HG03103 (cell line): ENCODE measurements around the gene SRGAP3.
A peak's percentile ranks its signal among the peaks of the same experiment; 100 is the strongest.
"Not testable (repeated sequence)": the region's sequence is repeated elsewhere in the genome, so short reads cannot be mapped to it uniquely, and the experiment has no call there.

ENCODE experiments used
- ATAC-seq: cut with Tn5 transposase; IDR thresholded peaks from one replicate; pipeline ENCODE4 v1.9.1; 2021; ENCODE audit warnings: low read depth; ENCODE audit not compliant: unreplicated experiment

SRGAP3 gene

GRCh38 chr3:9249273-9250192, at the start of gene SRGAP3:
TSS of gene SRGAP3 (minus strand) at chr3:9249646. CDS start at chr3:9248951, 695 bp downstream.
- ATAC-seq: peak; percentile 99

GRCh38 chr3:9298236-9298635, 48.8 kb upstream of the SRGAP3 start:
- ATAC-seq: no peak

DNA sequence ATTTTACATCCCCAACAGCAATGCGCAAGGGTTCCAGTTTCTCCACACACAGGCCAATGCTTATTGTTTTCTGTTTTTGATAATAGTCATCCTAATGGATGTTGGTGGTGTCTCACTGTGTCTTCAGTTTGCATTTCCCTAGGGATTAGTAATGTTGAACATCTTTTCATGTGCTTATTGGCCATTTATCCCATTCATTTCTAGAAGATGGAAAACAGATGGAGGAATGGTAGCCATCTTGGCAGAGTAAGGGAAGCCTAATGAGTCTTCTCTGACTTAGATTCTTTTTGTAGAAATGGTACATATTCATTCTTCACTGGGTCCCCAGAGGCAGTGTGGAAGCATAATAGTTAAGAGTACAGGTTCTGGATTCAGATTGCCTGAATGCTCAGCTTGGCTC, 46.8 kb upstream of the SRGAP3 start:
- no peak for ATAC-seq

- ATAC-seq: no peak
Measured at GRCh38 chr3:9295007-9295406, 45.6 kb upstream of the SRGAP3 start.

DNA sequence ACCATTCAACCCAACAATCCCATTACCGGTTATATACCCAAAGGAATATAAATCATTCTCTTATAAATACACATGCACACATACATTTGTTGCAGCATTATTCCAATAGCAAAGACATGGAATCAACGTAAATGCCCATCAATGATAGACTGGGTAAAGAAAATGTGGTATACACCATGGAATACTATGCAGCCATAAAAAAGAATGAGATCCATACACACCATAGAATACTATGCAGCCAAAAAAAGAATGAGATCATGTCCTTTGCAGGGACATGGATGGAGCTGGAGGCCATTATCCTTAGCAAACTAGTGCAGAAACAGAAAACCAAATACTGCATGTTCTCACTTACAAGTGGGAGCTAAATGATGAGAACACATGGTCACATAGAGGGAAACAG, 44.5 kb upstream of the SRGAP3 start:
- ATAC-seq: not testable (repeated sequence)

DNA sequence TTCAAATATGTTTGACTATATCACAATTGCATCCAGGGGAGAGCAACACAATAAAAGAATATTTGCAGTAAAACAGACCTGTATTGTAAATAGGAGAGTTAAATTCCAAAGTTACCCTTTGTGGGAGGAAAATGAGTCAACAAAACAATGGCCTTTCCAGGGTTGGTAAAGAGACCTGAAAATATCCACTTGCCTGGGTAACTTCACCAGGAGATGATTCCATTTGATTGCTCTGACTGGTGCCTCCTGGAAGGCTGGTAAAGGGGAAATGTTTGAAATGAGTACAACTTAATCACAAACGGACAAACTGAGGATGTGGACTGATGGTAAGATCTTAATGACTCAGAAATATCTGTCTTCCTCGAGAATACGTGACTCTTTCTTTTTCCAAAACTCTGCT, 43.6 kb upstream of the SRGAP3 start:
- no peak for ATAC-seq

DNA sequence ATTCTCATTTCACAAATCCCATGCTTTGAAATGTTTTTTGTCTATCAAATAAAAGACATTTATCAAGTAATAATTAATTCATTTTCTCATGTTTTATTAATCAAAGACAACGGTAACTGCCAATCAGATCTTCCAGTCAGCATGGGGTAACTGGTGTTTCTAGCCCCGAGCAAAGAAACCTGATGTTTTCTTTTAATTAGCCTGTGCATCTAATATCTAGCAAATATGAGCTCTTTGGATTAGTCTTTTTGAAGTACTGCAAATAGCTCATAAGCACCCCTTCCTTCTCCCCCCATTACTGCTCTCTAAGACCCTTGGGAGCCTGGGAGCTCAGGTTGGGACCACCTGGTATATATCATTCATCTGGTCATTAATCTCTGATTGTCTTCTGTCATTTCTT, 43.1 kb upstream of the SRGAP3 start:
- no peak for ATAC-seq

GRCh38 chr3:9291821-9292410, 42.5 kb upstream of the SRGAP3 start:
- ATAC-seq: no peak

DNA sequence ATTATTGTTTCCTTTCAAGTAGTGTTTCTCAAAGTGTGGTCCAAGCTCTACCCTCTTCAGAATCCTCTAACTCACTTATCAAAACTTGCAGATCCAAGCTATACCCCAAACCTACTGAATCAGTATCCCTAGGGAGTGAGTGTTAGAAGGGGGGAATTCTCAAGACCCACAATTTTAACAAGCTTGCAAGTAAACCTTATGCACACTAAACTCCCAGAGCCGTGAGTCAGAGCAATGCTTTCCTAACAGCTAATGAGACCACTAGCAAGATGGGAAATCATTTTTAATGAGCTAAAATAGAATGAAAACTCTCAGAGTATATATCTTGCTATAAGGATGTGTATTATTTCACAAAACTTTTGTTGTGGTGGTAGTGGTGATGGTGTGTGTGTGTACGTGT, 41.1 kb upstream of the SRGAP3 start:
- no peak for ATAC-seq

DNA sequence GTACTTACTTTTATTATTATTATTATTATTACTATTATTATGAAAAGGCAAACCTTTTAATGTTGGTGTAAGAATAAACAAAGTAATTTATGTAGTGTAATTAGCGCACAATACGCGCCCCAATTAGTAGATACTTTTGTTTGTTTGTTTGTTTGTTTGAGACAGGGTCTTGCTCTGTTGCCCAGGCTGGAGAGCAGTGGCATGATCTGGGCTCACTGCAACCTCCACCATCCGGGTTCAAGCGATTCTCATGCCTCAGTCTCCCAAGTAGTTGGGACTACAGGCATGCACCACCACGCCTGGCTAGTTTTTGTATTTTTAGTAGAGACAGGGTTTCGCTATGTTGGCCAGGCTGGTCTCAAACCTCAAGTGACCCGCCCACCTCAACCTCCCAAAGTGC, 32.1 kb upstream of the SRGAP3 start:
- ATAC-seq: not testable (repeated sequence)

- ATAC-seq: no peak
Measured at GRCh38 chr3:9280451-9281219, 31.2 kb upstream of the SRGAP3 start.

DNA sequence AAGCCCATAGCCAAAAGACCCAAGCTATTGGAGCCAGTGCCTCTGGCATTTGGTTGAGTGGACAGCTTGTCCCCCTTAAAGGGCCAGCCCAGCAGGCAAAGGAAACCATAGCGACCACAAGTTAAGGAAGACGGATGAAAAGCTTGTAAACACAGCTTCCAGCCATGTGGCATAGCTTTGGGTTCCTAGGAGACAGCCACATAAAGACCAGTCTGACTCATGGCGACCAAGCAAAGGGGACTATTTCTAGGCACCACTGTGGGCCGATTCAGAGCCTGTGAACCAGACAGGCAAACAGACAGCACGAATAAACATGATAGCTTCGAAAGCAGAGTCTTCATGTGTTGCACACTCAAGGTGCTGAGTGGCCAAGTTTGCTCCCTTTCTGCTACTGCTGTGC, 30.5 kb upstream of the SRGAP3 start:
- no peak for ATAC-seq

DNA sequence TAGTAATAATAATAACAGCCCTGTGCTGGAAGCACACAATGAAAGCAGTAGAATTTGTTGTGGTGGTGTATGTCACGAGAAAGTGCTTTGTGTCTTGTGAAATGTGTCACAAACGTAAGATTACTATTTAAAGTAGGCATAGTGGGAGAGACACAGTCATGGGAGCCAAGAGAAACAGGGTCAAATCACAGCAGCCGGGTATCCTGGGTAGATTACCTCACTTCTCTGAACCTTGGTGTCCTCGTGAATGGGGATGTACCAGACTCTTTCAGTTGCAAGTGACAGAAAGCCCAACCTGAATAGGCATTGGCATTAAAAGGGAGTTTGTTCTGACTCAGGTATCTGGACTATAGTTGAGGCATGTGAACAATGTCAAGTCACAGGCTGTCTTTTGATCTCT, 29.1 kb upstream of the SRGAP3 start:
- ATAC-seq: no peak

- no peak for ATAC-seq
Measured at GRCh38 chr3:9278085-9278484, 28.6 kb upstream of the SRGAP3 start.

- ATAC-seq: no peak
Measured at GRCh38 chr3:9276761-9277370, 27.4 kb upstream of the SRGAP3 start.

DNA sequence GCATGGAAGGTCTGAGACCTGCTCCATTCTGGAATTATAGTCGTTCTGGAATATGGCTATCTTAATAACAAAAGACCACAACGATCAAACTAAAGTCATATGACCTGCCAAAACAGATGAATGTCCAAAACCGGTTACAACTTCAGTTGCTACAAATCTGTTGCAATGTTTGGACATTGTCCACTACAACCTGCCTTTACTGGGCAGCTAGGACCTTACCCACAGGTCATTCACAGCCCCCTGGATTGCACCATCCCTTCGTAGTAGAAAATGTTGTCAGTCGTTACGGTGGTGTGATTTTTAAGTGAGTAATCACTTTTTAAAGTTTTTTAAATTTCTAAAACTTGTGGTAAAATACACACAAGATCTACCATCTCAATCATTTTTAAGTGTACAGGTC, 22.5 kb upstream of the SRGAP3 start:
- no peak for ATAC-seq

DNA sequence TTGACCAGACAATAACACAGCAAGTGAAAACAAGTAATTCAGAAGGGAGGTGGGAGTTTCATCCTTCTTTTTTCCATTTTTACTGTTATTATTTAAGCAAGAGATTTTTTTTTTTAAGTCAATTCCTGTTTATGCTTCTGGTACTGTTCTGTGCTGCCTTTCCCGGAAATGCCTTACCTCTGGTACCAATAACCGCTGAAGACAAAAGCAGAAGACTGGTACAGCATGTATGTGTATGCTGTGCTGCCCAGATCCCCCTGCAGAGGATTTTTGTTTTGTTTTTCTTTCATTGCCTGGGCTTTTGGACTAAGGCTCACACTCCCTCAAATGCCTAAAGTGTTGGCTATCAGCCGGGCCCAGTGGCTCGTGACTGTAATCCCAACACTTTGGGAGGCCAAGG, 21.3 kb upstream of the SRGAP3 start:
- no peak for ATAC-seq

DNA sequence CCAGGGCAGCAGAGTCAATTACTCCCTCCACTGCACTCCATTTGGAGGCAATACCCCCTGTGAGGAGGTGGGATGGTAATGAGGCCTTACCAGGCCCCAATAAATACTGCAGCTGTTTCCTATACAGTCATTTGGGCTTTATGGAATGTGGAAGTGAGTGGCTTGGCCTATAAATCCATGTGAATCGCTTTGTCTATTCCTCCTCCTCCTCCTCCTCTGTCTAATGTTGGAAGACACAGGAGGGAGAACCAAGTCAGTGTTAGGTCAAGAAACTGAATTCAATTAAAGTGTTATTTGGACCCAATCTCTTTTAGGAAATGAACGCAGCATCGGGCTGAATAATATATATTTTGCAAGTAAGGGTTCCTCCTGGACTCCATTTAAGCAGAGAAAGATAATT, 17.3 kb upstream of the SRGAP3 start:
- ATAC-seq: no peak

- no peak for ATAC-seq
Measured at GRCh38 chr3:9260305-9260704, 10.9 kb upstream of the SRGAP3 start.

DNA sequence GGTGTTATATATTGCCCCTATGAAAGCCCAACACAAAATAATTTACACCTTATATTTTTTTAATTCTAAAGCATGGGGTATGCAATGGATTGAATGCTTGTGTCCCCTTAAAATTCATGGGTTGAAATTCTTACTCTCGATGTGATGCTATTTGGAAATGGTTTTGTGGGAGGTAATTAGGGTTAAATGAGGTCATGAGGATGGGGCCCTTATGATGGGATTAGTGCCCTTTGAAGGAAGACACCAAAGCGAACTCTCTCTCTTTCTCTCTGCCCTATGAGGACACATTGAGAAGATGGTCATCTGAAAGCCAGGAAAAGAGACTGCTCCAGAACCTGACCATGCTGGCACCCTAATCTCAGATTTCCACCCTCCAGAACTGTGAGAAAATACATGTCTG, 7.6 kb upstream of the SRGAP3 start:
- ATAC-seq: no peak

DNA sequence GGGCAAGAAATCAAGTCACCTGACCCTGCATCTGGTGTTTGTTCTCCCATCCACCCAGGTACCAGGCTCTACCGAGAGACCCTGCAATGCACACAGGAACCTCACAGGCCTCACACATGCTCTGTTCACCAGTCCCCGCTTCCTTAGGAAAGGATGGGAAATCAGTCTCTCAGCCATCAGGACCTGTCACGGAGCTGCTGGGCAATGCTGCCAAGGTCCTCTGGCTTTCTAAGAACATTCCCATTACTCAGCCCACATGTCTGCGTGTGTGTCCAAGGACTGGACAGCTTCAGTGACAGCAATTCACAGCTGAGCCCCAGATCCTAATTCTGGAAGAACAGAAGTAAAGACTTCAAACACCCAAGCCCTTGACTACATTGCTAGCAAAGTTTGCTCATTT, 6.5 kb upstream of the SRGAP3 start:
- no peak for ATAC-seq
